Karpas-422 (cell line): ENCODE data around the gene SPRYD3. TPM values are rescaled to one million over a fixed set of nuclear protein-coding genes. Genes with fewer than 3 reads are reported as not detected.

Experiments used
- DNase-seq: peaks from one replicate; pipeline ENCODE4 v3.0.0-alpha.2; 2015
- H2AFZ ChIP-seq: fragments of 200-600 bp; sonication (generic); 2 replicates; pipeline ENCODE4 v1.6.1; 2014; ENCODE audit warnings: antibody characterized with exemption, low read length, mixed read lengths
- H3K27ac ChIP-seq: fragments of 200-600 bp; sonication (generic); 2 replicates; pipeline ENCODE4 v1.5.1; 2014; ENCODE audit warnings: mild to moderate bottlenecking, low read length, moderate library complexity
- H3K27me3 ChIP-seq: fragments of 200-600 bp; sonication (generic); 2 replicates; pipeline ENCODE4 v1.6.1; 2014; ENCODE audit warnings: low read length, mixed read lengths
- H3K36me3 ChIP-seq: fragments of 200-600 bp; sonication (generic); 2 replicates; pipeline ENCODE4 v1.6.1; 2014; ENCODE audit warnings: low read length, mixed read lengths; ENCODE audit not compliant: insufficient read depth
- H3K4me1 ChIP-seq: fragments of 200-600 bp; sonication (generic); 2 replicates; pipeline ENCODE4 v1.6.1; 2014; ENCODE audit warnings: mild to moderate bottlenecking, low read length, mixed read lengths
- H3K4me2 ChIP-seq: fragments of 200-600 bp; sonication (generic); 2 replicates; pipeline ENCODE4 v1.6.1; 2014; ENCODE audit warnings: low read length, low read depth, mild to moderate bottlenecking; ENCODE audit not compliant: poor library complexity, severe bottlenecking
- H3K4me3 ChIP-seq: fragments of 200-600 bp; sonication (generic); 2 replicates; pipeline ENCODE4 v1.5.1; 2014; ENCODE audit warnings: mild to moderate bottlenecking, antibody characterized with exemption, low read length, mixed read lengths
- H3K79me2 ChIP-seq: fragments of 200-600 bp; sonication (generic); 2 replicates; pipeline ENCODE4 v1.6.1; 2014; ENCODE audit warnings: mild to moderate bottlenecking, low read length, mixed read lengths
- H3K9ac ChIP-seq: fragments of 200-600 bp; sonication (generic); 2 replicates; pipeline ENCODE4 v1.6.0; 2014; ENCODE audit warnings: low read length
- H3K9me2 ChIP-seq: fragments of 200-600 bp; sonication (generic), shearing (Covaris generic); replicated peaks from 2 replicates; pipeline ENCODE4 v1.6.0; 2014; ENCODE audit warnings: mild to moderate bottlenecking, low read length, moderate library complexity; ENCODE audit not compliant: insufficient read depth
- H3K9me3 ChIP-seq: fragments of 300-700, 200-600 bp; sonication (generic); 2 replicates; pipeline ENCODE4 v1.6.1; 2014; ENCODE audit warnings: low read length, mixed read lengths
- H4K20me1 ChIP-seq: fragments of 200-600 bp; sonication (generic); 2 replicates; pipeline ENCODE4 v1.6.1; 2014; ENCODE audit warnings: mild to moderate bottlenecking, antibody characterized with exemption, low read length, low read depth; ENCODE audit not compliant: insufficient read depth
- total RNA-seq: library from RNA; depleted of rRNA; stranded (reverse); fragments of >200 nt; shearing (Covaris generic); gene quantifications from 2 replicates; pipeline ENCODE4 v1.2.3, GENCODE V29; 2014; ENCODE audit warnings: low replicate concordance

SPRYD3 gene
- total RNA-seq, 1 experiment from 2014 or later: 11.1 TPM

- Histone ChIP-seq H3K36me3 (no peaks in the 10 kb centered on the region), H2AFZ (no peak overlapping the region), H3K9ac (no peak overlapping the region), H3K4me3 (no peak overlapping the region), H3K27ac (no peak overlapping the region), H3K4me2 (no peak overlapping the region), H4K20me1 (no peaks in the 10 kb centered on the region), H3K79me2 (no peaks in the 10 kb centered on the region), H3K4me1 (peaks cover 6% of the 10 kb centered on the region), H3K9me3 (no peaks in the 10 kb centered on the region), H3K27me3 (no peaks in the 10 kb centered on the region), H3K9me2 (no peaks in the 10 kb centered on the region)
- no peak for DNase-seq
Observed at GRCh38 chr12:53058674-53059433, 20.3 kb downstream of the SPRYD3 start.

GRCh38 chr12:53057816-53058500 lies 21.2 kb downstream of the SPRYD3 start:
- DNase-seq: no peak
- no peaks in the 10 kb centered on the region for H3K9me3 ChIP-seq
- peaks cover 8% of the 10 kb centered on the region for H3K4me1 ChIP-seq
- H3K9ac ChIP-seq: no peak overlapping the region
- no peak overlapping the region for H2AFZ ChIP-seq
- no peak overlapping the region for H3K4me2 ChIP-seq
- no peak overlapping the region for H3K27ac ChIP-seq
- H3K27me3 ChIP-seq: no peaks in the 10 kb centered on the region
- no peaks in the 10 kb centered on the region for H3K36me3 ChIP-seq
- H3K4me3 ChIP-seq: no peak overlapping the region
- H4K20me1 ChIP-seq: no peaks in the 10 kb centered on the region
- H3K79me2 ChIP-seq: no peaks in the 10 kb centered on the region
- no peaks in the 10 kb centered on the region for H3K9me2 ChIP-seq

GRCh38 chr12:53056901-53057300 lies 22.3 kb downstream of the SPRYD3 start:
- Histone ChIP-seq H3K9me2 (no peaks in the 10 kb centered on the region), H3K79me2 (no peaks in the 10 kb centered on the region), H2AFZ (no peak overlapping the region), H3K4me1 (peaks cover 8% of the 10 kb centered on the region), H3K9ac (no peak overlapping the region), H3K9me3 (no peaks in the 10 kb centered on the region), H3K4me3 (no peak overlapping the region), H3K4me2 (no peak overlapping the region), H3K27me3 (no peaks in the 10 kb centered on the region), H4K20me1 (no peaks in the 10 kb centered on the region), H3K27ac (no peak overlapping the region), H3K36me3 (no peaks in the 10 kb centered on the region)
- no peak for DNase-seq

GRCh38 chr12:53056296-53056695 lies 22.9 kb downstream of the SPRYD3 start:
- no peaks in the 10 kb centered on the region for H3K9me2 ChIP-seq
- H2AFZ ChIP-seq: no peak overlapping the region
- H3K4me1 ChIP-seq: peaks cover 8% of the 10 kb centered on the region
- no peak overlapping the region for H3K9ac ChIP-seq
- H3K9me3 ChIP-seq: no peaks in the 10 kb centered on the region
- no peaks in the 10 kb centered on the region for H4K20me1 ChIP-seq
- no peak overlapping the region for H3K27ac ChIP-seq
- H3K79me2 ChIP-seq: no peaks in the 10 kb centered on the region
- no peak for DNase-seq
- no peaks in the 10 kb centered on the region for H3K36me3 ChIP-seq
- H3K4me3 ChIP-seq: no peak overlapping the region
- no peak overlapping the region for H3K4me2 ChIP-seq
- H3K27me3 ChIP-seq: no peaks in the 10 kb centered on the region

- H3K4me1 ChIP-seq: peaks cover 8% of the 10 kb centered on the region
- no peak overlapping the region for H2AFZ ChIP-seq
- H4K20me1 ChIP-seq: no peaks in the 10 kb centered on the region
- H3K4me3 ChIP-seq: no peak overlapping the region
- no peaks in the 10 kb centered on the region for H3K79me2 ChIP-seq
- H3K36me3 ChIP-seq: no peaks in the 10 kb centered on the region
- no peak for DNase-seq
- no peaks in the 10 kb centered on the region for H3K27me3 ChIP-seq
- no peak overlapping the region for H3K4me2 ChIP-seq
- no peak overlapping the region for H3K9ac ChIP-seq
- no peaks in the 10 kb centered on the region for H3K9me3 ChIP-seq
- no peak overlapping the region for H3K27ac ChIP-seq
- no peaks in the 10 kb centered on the region for H3K9me2 ChIP-seq
Observed at GRCh38 chr12:53055471-53056266, 23.5 kb downstream of the SPRYD3 start.

GRCh38 chr12:53054112-53054878 lies 24.9 kb downstream of the SPRYD3 start:
- Histone ChIP-seq H3K9me3 (no peaks in the 10 kb centered on the region), H3K79me2 (no peaks in the 10 kb centered on the region), H3K9ac (peak overlapping the region; percentile 60), H3K36me3 (no peaks in the 10 kb centered on the region), H3K4me2 (peak overlapping the region; percentile 81), H3K27me3 (no peaks in the 10 kb centered on the region), H3K4me3 (peak overlapping the region; percentile 74), H4K20me1 (no peaks in the 10 kb centered on the region), H3K4me1 (peaks cover 8% of the 10 kb centered on the region), H3K9me2 (no peaks in the 10 kb centered on the region), H3K27ac (no peak overlapping the region), H2AFZ (peak overlapping the region; percentile 89)
- peak; percentile 95 for DNase-seq

- Histone ChIP-seq H4K20me1 (0 out of 2 replicates have a peak, but pooled peaks cover 7% of the 10 kb centered on the region), H3K9me2 (no peaks in the 10 kb centered on the region), H3K4me2 (peak overlapping the region; percentile 81), H3K4me3 (peak overlapping the region; percentile 74), H3K27me3 (no peaks in the 10 kb centered on the region), H3K9ac (peak overlapping the region; percentile 60), H3K36me3 (no peaks in the 10 kb centered on the region), H2AFZ (peak overlapping the region; percentile 89), H3K27ac (no peak overlapping the region), H3K4me1 (peaks cover 14% of the 10 kb centered on the region), H3K9me3 (no peaks in the 10 kb centered on the region), H3K79me2 (no peaks in the 10 kb centered on the region)
- peak; percentile 67 for DNase-seq
Observed at GRCh38 chr12:53053218-53054111, 25.7 kb downstream of the SPRYD3 start.
